H1 (cell line): Measurements from ENCODE around the gene TBPL2. TPM values are rescaled to one million over a fixed set of nuclear protein-coding genes. Genes with fewer than 3 reads are reported as not detected.

ENCODE experiments used
- CTCF ChIA-PET: fragments of 300-600 bp; sonication (Branson Sonifier 250); formaldehyde crosslinking; loops from one replicate; lab custom pipeline; 2021; ENCODE audit not compliant: partially characterized antibody; lab: Charles Lee
- POLR2A ChIA-PET: fragments of 300-600 bp; sonication (Branson Sonifier 250); formaldehyde crosslinking; loops from one replicate; lab custom pipeline; 2021; ENCODE audit warnings: inconsistent platforms; ENCODE audit not compliant: partially characterized antibody; lab: Charles Lee
- DNase-seq, 2 experiments: peaks; one replicate each; pipeline versions ENCODE4 v3.0.0 to v3.0.0-alpha.2; 2010 to 2022; ENCODE audit warnings: low spot score in 2 of 2, low read depth in 1 of 2, mixed read lengths in 1 of 2
- FAIRE-seq: peaks from 2 replicates; lab custom pipeline; 2011; peaks lifted over from hg19 to GRCh38; lab: Jason Lieb, UNC
- H2AFZ ChIP-seq: 2 replicates; pipeline ENCODE4 v1.8.1; 2012; ENCODE audit warnings: low read length, inconsistent platforms
- H2AK5ac ChIP-seq: 2 replicates; pipeline ENCODE4 v1.6.1; 2013; ENCODE audit warnings: low read depth, low read length
- H2BK120ac ChIP-seq: replicated peaks from 2 replicates; pipeline ENCODE3; 2013; ENCODE audit warnings: low read depth, low read length, inconsistent platforms
- H2BK12ac ChIP-seq: 2 replicates; pipeline ENCODE4 v1.6.1; 2013; ENCODE audit warnings: low read depth, low read length
- H2BK15ac ChIP-seq: 2 replicates; pipeline ENCODE4 v1.6.1; 2013; ENCODE audit warnings: low read length
- H2BK20ac ChIP-seq: 2 replicates; pipeline ENCODE4 v1.6.1; 2013; ENCODE audit warnings: low read length
- H2BK5ac ChIP-seq: 2 replicates; pipeline ENCODE4 v1.6.1; 2013; ENCODE audit warnings: low read depth, low read length
- H3K14ac ChIP-seq: 2 replicates; pipeline ENCODE4 v1.6.1; 2013; ENCODE audit warnings: inconsistent platforms; ENCODE audit not compliant: insufficient read length
- H3K18ac ChIP-seq: 2 replicates; pipeline ENCODE4 v1.6.1; 2013; ENCODE audit warnings: low read length; ENCODE audit errors: extremely low read depth
- H3K23ac ChIP-seq: 2 replicates; pipeline ENCODE4 v1.6.1; 2013; ENCODE audit warnings: inconsistent platforms; ENCODE audit not compliant: insufficient read length
- H3K23me2 ChIP-seq: 2 replicates; pipeline ENCODE4 v1.6.1; 2013; ENCODE audit warnings: low read depth, low read length
- H3K27ac ChIP-seq: 2 replicates; pipeline ENCODE4 v1.6.1; 2011; ENCODE audit warnings: low read depth, low read length, inconsistent platforms
- H3K27me3 ChIP-seq, 4 experiments: replicated peaks in 1 of 4; 1 replicate in 1 of 4; 2 replicates in 3 of 4; pipeline versions ENCODE4 v1.6.1 to v1.8.1; 2011 to 2013; ENCODE audit warnings: low read length in 3 of 4, mild to moderate bottlenecking in 3 of 4, inconsistent platforms in 2 of 4, mixed read lengths in 2 of 4, moderate library complexity in 1 of 4; ENCODE audit not compliant: control insufficient read depth in 3 of 4, insufficient read depth in 3 of 4; ENCODE audit errors: extremely low read depth in 1 of 4
- H3K36me3 ChIP-seq, 4 experiments: 2 replicates each; pipeline versions ENCODE4 v1.6.1 to v1.8.1; 2011 to 2013; ENCODE audit warnings: mild to moderate bottlenecking in 4 of 4, low read length in 3 of 4, moderate library complexity in 2 of 4, control low read depth in 1 of 4, inconsistent platforms in 1 of 4; ENCODE audit not compliant: insufficient read depth in 4 of 4, control insufficient read depth in 2 of 4
- H3K4ac ChIP-seq: replicated peaks from 2 replicates; pipeline ENCODE3; 2013; ENCODE audit warnings: low read length, low read depth, mixed read lengths, inconsistent platforms; ENCODE audit not compliant: insufficient read length
- H3K4me1 ChIP-seq, 4 experiments: replicated peaks in 1 of 4; 1 replicate in 1 of 4; 2 replicates in 3 of 4; pipeline versions ENCODE4 v1.6.1 to v1.8.1; 2011 to 2013; ENCODE audit warnings: low read length in 3 of 4, inconsistent platforms in 2 of 4, mixed read lengths in 1 of 4; ENCODE audit not compliant: insufficient read depth in 4 of 4, control insufficient read depth in 3 of 4
- H3K4me2 ChIP-seq, 2 experiments: 2 replicates each; pipeline versions ENCODE4 v1.6.1 to v1.8.1; 2011 to 2013; ENCODE audit warnings: low read depth in 2 of 2, low read length in 2 of 2, control low read depth in 1 of 2, inconsistent platforms in 1 of 2, mild to moderate bottlenecking in 1 of 2; ENCODE audit not compliant: insufficient read depth in 1 of 2
- H3K4me3 ChIP-seq, 4 experiments: fragments of 200-600, 300-600 bp in 1 of 4; sonication (generic), shearing (Covaris generic), sonication (Bioruptor Twin) in 1 of 4; 2 replicates each; pipeline versions ENCODE4 v1.5.1 to v1.8.1; 2011 to 2016; ENCODE audit warnings: low read length in 4 of 4, low read depth in 3 of 4, control low read depth in 2 of 4, inconsistent platforms in 2 of 4, mild to moderate bottlenecking in 2 of 4, mixed read lengths in 1 of 4, moderate library complexity in 1 of 4; ENCODE audit not compliant: insufficient read depth in 2 of 4; ENCODE audit errors: extremely low read depth in 1 of 4
- H3K56ac ChIP-seq: replicated peaks from 2 replicates; pipeline ENCODE3; 2013; ENCODE audit warnings: low read depth, mild to moderate bottlenecking, mixed read lengths, low read length, inconsistent platforms; ENCODE audit not compliant: insufficient read length
- H3K79me1 ChIP-seq: 2 replicates; pipeline ENCODE4 v1.6.1; 2013; ENCODE audit warnings: low read depth, low read length, control low read depth
- H3K79me2 ChIP-seq, 2 experiments: 2 replicates each; pipeline versions ENCODE4 v1.6.1 to v1.8.1; 2012 to 2013; ENCODE audit warnings: low read length in 2 of 2, mild to moderate bottlenecking in 2 of 2, inconsistent platforms in 1 of 2; ENCODE audit not compliant: insufficient read depth in 2 of 2, control insufficient read depth in 1 of 2
- H3K9ac ChIP-seq, 4 experiments: replicated peaks in 1 of 4; 1 replicate in 1 of 4; 2 replicates in 3 of 4; pipeline versions ENCODE4 v1.6.1 to v1.8.1; 2011 to 2013; ENCODE audit warnings: low read depth in 3 of 4, low read length in 3 of 4, control low read depth in 2 of 4, mild to moderate bottlenecking in 2 of 4, moderate library complexity in 2 of 4, inconsistent platforms in 1 of 4; ENCODE audit errors: extremely low read depth in 1 of 4
- H3K9me3 ChIP-seq, 2 experiments: 2 replicates each; pipeline versions ENCODE4 v1.6.1 to v1.8.1; 2012 to 2013; ENCODE audit warnings: mild to moderate bottlenecking in 2 of 2, moderate library complexity in 2 of 2, control low read depth in 1 of 2, inconsistent platforms in 1 of 2, low read depth in 1 of 2, low read length in 1 of 2, mixed read lengths in 1 of 2; ENCODE audit not compliant: insufficient read depth in 2 of 2
- H4K20me1 ChIP-seq, 2 experiments: replicated peaks in 1 of 2; 2 replicates each; pipeline versions ENCODE3 to v1.8.1; 2011 to 2013; ENCODE audit warnings: inconsistent platforms in 2 of 2, low read length in 2 of 2, mild to moderate bottlenecking in 1 of 2; ENCODE audit not compliant: insufficient read depth in 2 of 2, control insufficient read depth in 1 of 2
- H4K5ac ChIP-seq: 2 replicates; pipeline ENCODE4 v1.6.1; 2013; ENCODE audit warnings: low read length, low read depth, mixed read lengths, inconsistent platforms; ENCODE audit not compliant: insufficient read length
- H4K8ac ChIP-seq: 2 replicates; pipeline ENCODE4 v1.8.0; 2013; ENCODE audit warnings: mild to moderate bottlenecking, moderate library complexity, low read length, inconsistent platforms; ENCODE audit not compliant: insufficient read depth; ENCODE audit errors: extremely low read depth
- H4K91ac ChIP-seq: replicated peaks from 2 replicates; pipeline ENCODE3; 2013; ENCODE audit warnings: low read length, mixed read lengths, inconsistent platforms; ENCODE audit not compliant: insufficient read length
- KDM1A ChIP-seq: fragments of 200-600, 300-600 bp; sonication (generic); IDR thresholded peaks from 2 replicates; pipeline ENCODE4 v1.7.1; 2016; ENCODE audit warnings: mild to moderate bottlenecking, low read length, borderline replicate concordance
- POLR2A ChIP-seq, 2 experiments: IDR thresholded peaks; 1 replicate in 1 of 2; 2 replicates in 1 of 2; pipeline ENCODE4 v1.6.1; 2011; ENCODE audit warnings: low read depth in 2 of 2, low read length in 2 of 2, mild to moderate bottlenecking in 2 of 2; ENCODE audit errors: control extremely low read depth in 1 of 2
- WGBS, 2 experiments: shearing (Covaris generic) in 1 of 2; methylation state at CpG; one replicate each; pipeline versions ENCODE4 v1.1.6 to v1.1.7; 2013 to 2015; ENCODE audit warnings: low lambda C conversion rate in 2 of 2, mixed read lengths in 2 of 2, inconsistent platforms in 1 of 2, low coverage in 1 of 2, missing lambda C conversion rate in 1 of 2; ENCODE audit not compliant: insufficient replicate concordance in 2 of 2, insufficient coverage in 1 of 2, insufficient read length in 1 of 2; ENCODE audit errors: extremely low coverage in 1 of 2, missing lambda C conversion rate in 1 of 2; 5-methylcytosine and 5-hydroxymethylcytosine counted together
- polyA plus RNA-seq, 7 experiments: library from polyadenylated mRNA; depleted of rRNA in 3 of 7; stranded (reverse) in 5 of 7; unstranded in 2 of 7; fragments of >200 nt in 5 of 7; fragments of 200-250 nt in 2 of 7; gene quantifications; 1 replicate in 5 of 7; 2 replicates in 1 of 7; 4 replicates in 1 of 7; pipeline versions ENCODE4 v1.2.1 to v1.2.3, GENCODE V29; 2011 to 2013; ENCODE audit warnings: missing spikeins in 2 of 7, mixed read lengths in 2 of 7
- total RNA-seq: library from RNA; stranded (reverse); fragmentation: NEBNext Ultra II Directional; extraction: Animal tissue kit (Norgen Biotek cat#: 25700); gene quantifications from 2 replicates; pipeline ENCODE4 v1.2.1, GENCODE V29; 2021

Gene TBPL2
- total and polyA plus RNA-seq, 2 of the 8 experiments (the other 6 are each of a cell fraction or from before 2014, with no cell fraction given) = 0.03 TPM; not detected in 1

- TF ChIP-seq POLR2A (IDR thresholded peaks at IDR 0.05; ENCODE audit: control extremely low read depth in 1 of 2, low read depth in 2 of 2, low read length in 2 of 2) (no peak), KDM1A (no peak)
- no peak overlapping the region for H3K14ac ChIP-seq
- no peak for FAIRE-seq
These were observed 55.9 kb downstream of the TBPL2 start for GRCh38 chr14:55384536-55384935.

More at GRCh38 chr14:55384536-55384935, 55.9 kb downstream of the TBPL2 start:
- Histone ChIP-seq H3K36me3 (peaks cover 11 to 32% (median 24%) of the 10 kb centered on the region in 4 experiments), H2BK12ac (no peak overlapping the region), H3K23me2 (no peaks in the 10 kb centered on the region), H4K5ac (no peak overlapping the region), H4K91ac (no peak overlapping the region), H3K4me2 (no peak overlapping the region), H3K56ac (no peak overlapping the region), H3K27me3 (no peaks in the 10 kb centered on the region), H4K20me1 (peaks cover 0 to 3% of the 10 kb centered on the region in 2 experiments), H3K9ac (no peak overlapping the region), H3K27ac (no peak overlapping the region), H3K4me1 (no peaks in the 10 kb centered on the region), H3K79me1 (no peaks in the 10 kb centered on the region), H2BK20ac (no peak overlapping the region), H3K4me3 (no peak overlapping the region), H3K23ac (no peak overlapping the region), H3K79me2 (no peaks in the 10 kb centered on the region), H2BK15ac (no peak overlapping the region), H2AK5ac (no peak overlapping the region), H3K18ac (no peak overlapping the region), H4K8ac (no peak overlapping the region), H3K9me3 (no peaks in the 10 kb centered on the region), H3K4ac (no peak overlapping the region), H2BK5ac (no peak overlapping the region), H2AFZ (no peak overlapping the region), H2BK120ac (no peak overlapping the region)
- WGBS, 2 experiments = 98% methylated on average over 3 of the region's 3 CpGs; no CpG with 5 or more reads in 1 of the 2 experiments
- no peak for DNase-seq
- POLR2A ChIA-PET = no interaction called here
- CTCF ChIA-PET = no interaction called here
